IPS DF 19.7 (cell line): ENCODE data around the gene SFTPB.

ENCODE experiments used
- DNase-seq: peaks from one replicate; pipeline ENCODE4 v3.0.0-alpha.2; 2013; ENCODE audit warnings: low read depth, low spot score

SFTPB gene

DNA sequence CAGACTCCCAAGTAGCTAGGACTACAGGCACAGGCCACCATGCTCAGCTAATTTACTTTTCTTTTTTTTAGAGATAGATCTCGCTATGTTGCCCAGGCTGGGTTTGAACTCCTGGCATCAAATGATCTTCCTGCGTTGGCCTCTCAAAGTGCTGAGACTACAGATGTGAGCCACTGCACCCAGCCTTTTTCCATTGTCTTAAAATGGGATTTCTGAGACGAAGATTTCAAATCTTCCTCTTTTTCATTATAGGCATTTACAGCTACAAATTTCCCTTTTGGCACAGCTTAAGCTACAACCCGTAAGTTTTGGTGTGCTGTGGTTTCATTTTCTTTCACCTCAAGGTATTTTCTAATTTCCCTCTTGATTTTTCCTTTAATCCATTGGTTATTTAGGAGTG is 34.8 kb upstream of the SFTPB start:
- no peak for DNase-seq

DNA sequence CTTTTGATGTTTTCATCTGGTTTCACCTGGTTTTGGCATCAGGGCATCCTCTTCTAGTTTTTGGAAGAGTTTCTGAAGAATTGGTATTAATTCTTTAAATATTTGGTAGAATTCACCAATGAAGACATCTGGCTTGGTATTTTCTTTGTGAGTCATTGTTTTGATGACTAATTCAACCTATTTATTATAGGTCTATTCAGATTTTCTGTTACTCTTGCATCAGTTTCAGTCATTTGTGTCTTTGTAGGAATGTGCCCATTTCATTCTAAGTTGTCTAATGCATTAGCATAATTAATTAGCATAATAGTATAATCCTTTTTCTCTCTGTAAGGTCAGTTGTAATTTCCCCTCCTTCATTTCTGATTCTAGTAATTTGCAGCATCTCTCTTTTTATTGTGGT is 34.2 kb upstream of the SFTPB start:
- no peak for DNase-seq

DNA sequence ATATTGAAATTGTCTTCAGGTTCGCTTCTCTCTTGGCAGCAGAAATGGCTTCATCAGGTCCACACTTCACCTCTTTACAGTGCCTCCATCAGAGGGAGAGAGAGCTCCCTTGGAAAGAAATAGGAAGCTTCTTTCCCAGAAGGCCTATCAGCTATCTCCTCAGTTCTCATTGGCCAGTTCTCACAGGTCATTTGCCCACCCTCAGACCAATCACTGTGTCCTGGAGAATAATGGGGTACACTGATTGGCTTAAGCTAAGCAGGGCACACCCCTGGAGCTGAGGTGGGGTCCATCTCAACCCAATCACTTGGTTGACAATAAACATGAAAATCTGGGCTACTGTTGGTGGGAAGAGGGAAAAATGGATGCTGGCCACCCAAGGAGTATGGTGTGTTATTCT is 31.3 kb upstream of the SFTPB start:
- no peak for DNase-seq

DNA sequence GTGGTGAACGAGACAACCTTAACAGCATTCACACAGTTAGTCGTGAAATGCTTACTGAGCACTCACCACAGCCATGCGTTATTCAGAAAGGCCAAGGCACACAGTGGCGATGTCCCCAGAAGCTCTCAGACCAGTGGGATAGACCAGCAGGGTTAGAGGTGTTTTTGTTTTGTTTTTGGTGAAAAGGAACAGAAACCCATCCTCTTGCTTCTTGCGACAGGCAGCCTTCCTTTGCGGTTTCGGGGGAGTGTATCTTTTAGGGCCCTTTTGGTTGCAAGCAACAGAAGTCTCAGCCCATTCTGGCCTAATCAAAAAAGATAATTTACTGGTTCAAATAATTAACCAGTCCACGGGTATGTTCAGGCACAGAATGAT is 30.9 kb upstream of the SFTPB start:
- no peak for DNase-seq

DNA sequence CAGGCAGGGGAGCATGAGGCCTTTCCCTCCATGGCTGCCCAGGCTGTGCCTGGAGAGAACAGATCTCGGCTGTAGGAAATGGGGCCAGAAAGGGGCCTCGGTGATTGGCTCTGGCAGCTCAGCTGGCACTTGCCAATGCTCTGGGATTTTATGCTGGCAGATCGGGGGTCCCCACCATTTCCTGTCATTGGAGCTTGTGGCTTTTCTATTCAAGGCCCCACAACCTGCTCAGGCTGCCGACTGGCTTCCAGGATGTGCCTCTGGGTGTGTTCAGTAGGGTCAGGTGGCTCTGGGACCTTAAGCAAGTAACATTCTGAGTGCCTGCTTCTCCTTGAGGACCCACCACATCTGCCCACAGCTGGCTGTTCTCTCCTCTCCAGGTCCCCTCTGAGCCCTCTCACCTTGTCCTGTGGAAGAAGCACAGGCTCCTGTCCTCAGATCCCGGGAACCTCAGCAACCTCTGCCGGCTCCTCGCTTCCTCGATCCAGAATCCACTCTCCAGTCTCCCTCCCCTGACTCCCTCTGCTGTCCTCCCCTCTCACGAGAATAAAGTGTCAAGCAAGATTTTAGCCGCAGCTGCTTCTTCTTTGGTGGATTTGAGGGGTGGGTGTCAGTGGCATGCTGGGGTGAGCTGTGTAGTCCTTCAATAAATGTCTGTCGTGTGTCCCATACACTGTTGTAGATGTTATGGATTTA is 30.3 kb upstream of the SFTPB start:
- DNase-seq = no peak

DNA sequence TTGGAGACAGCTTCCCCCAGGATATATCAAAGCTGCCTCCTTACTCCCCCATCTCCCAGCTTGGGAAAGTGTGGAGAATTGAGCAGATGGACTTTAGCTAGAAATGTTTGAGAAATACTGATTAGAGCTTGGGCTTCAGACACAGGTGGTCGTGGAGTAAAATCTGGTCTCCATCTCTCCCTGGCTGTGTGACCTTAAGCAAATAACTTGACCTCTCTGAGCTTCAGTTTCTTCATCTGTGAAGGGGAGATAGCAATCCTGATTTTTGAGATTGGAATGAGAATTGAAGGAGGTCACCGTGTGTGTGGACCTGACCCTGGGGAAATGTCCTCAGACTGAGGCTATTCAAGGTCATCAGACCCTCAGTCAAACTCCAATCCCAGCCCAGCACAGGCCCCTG is 29.7 kb upstream of the SFTPB start:
- no peak for DNase-seq

DNA sequence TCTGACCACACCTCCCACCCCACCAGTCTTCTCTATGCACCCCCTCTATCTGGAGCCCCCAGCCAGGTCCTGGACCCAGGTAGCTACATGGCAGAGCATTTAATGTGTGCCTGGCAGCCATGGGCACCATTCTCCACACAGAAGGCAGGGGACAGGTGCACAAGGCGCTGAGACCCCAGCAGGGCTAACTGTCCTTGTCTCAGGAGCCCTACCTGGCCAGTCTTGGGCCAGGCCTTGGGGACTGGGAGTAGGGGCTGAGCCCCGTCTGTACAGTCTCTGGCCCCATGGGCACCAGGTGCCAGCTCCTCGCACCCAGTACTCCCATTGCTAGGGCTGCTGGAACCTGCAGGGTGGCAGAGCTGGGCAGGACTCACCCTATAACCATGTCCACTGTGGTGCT is 29.1 kb upstream of the SFTPB start:
- no peak for DNase-seq

DNA sequence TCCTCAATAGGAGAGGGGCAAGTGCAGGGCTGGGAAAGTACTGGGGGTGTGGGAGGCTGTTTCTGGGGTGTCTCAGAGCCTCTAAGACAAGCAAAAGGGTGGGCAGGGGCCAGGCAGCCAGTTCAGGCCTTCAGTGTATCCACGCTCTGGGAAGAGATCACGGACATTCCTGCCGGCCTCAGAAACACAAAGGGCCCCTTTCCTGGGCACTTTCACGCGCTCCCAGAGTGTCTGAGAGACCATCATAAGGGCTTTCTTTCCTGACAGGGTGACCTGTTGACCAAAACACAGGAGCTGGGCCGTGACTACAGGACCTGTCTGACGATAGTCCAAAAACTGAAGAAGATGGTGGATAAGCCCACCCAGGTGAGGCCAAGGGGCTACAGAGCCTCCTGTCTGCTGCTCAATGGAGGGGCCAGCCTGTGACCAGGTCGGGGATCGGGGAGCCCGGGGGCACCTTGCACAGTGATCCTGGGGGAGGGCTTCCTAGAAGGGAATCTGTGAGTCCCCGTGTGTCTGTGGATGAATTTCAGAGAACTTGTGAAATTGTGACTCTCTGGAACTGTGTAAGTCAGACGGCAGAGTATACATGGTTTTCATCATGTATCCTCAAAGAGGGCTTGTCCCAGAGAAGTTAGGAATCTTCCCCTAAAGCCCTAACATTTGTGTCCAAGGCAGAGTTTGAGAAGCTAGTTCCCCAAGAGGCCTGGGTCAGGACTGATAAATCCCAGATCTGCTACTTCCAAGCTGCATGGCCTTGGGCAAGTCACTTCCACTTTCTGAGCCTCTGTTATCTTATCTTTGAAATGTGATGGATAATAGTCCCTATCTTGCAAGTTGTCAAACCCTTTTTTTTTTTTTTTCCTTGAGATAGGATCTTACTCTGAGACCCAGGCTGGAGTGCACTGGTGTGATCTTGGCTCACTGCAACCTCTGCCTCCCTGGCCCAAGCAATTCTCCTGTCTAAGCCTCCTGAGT is 28.0 kb upstream of the SFTPB start:
- DNase-seq = no peak

DNA sequence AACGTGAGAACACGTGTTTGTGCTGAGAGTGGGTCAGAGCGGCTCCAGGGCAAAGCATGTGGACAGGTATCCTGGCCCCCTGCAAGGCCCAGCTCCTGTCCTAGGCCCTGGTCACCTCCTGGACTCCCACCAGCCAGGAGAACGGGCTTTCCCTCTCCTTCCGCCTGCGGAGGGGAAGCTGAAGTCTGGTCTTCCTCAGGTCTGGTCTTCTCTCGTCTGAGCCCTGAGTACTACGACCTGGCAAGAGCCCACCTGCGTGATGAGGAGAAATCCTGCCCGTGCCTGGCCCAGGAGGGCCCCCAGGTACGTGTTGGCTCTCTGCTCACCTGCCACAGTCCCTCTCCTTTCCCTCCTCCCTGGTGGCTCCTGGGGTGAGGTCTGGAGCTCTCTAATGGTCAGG is 27.1 kb upstream of the SFTPB start:
- no peak for DNase-seq

DNA sequence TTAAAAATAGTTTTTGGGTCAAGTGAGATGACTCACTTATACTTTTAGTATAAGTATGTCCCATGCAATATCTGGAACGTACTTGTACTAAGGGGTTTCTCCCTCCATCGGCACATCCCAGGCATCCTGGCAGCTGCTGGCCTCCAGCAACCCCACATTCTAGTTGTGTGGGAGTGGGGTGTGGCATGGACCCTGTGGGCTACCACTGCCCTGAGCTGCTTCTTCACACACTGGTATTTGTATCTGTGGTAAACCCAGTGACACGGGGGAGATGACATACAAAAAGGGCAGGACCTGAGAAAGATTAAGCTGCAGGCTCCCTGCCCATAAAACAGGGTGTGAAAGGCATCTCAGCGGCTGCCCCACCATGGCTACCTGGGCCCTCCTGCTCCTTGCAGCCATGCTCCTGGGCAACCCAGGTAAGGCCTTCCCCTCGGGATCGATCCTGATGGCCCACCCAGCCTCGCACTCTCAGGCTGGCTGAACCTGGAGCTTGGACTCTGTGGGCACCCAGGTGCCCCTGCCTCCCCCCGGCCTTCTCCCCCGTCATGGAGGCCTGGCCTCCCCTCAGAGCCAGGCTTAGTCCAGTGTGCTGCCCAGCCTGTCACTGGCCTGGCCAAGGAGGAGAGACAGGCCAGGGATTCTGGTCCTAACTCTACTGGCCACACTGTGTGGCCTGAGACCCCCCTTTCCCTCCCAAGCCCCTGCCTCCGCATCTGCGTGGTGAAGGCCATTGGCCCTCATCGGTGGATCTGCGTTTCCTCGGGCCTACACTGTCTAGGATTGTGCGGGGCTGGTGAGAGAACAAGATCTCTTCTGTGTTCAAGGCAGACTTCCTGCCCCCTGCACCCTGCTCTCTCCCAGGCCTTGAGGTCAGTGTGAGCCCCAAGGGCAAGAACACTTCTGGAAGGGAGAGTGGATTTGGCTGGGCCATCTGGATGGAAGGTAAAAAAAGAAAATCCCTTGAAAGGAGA is 26.3 kb upstream of the SFTPB start, which contains the start of gene GNLY:
GNLY (plus strand) TSS at position 307 of the 974 bp plus-strand sequence; CDS start at position 368, 61 bp downstream.
- no peak for DNase-seq

DNA sequence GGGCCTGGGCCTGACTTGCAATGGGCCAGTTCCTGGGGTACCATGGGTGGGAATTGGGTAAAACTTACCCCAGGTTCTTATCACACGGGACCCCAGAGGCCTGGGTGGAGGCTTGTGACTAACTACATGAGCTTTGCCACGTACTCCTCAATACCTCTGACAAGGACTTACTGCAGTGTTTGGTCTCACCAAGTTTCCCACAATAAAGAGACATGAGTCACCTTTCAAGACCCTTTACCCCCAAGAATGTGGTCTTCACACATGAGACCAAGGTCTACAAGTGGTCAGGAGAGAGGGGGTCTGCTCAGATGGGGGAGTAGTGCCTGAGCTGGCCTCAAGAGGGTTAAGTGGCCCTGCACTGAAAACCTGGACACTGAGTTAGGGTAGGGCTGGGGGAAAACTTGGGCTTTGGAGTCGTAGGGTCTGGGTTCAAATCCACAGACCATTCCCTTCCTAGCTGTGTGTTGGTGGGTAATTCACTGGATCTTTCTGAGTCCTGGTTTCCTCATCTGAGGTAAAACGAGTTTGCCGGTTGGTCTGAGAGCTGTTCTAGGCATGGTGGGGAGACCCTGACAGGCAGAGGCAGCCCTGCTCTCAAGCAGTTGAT is 24.1 kb upstream of the SFTPB start:
- no peak for DNase-seq

DNA sequence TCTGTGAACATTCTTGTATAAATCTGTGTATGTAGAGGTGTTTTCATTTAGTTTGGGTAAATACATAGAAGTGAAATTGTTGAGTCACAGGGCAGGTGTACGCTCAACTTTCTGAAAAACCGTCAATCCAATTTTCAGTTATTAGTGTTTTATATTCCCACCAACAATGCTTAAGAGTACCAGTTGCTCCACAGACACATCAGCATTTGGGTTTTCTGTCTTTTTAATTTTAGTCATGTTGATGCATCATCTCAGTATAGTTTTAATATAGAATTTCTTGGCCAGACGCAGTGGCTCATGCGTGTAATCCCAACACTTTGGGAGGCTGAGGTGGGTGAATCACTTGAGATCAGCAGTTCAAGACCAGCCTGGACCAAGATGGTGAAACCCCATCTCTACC is 22.9 kb upstream of the SFTPB start:
- DNase-seq = no peak

DNA sequence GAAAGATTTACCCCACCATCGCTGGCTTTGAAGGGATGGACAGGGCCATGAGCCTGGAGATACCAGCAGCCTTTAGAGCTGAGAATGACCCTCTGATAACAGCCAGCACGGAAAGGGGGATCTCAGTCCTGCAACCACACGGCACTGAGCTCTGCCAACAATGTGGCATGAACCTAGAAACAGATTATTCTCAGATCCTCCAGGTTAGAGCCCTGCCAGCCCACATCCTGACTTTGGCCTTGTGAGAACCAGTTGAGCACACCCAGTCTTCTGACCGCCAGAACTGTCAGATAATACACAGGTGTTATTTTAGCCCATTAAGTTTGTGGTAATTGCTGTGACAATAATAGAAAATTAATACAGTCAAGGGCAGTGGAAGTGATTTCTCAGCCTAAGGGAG is 16.8 kb upstream of the SFTPB start:
- no peak for DNase-seq

DNA sequence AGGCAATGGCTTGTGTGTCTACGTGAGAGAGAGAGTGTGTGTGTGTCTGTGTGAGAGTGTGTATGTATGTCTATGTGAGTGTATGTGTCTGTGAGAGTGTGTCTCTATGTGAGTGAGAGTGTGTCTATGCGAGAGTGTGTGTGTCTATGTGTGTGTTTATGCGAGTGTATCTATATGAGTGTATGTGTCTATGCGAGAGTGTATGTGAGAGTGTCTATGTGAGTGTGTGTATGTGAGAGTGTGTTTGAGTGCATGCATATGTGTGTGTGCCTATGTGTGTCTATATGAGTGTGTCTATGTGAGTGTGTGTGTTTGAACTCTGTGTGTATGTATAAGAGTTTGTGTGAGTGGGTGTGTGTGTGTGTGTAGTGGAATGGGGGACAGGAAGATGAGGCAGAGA is 16.4 kb upstream of the SFTPB start:
- no peak for DNase-seq

DNA sequence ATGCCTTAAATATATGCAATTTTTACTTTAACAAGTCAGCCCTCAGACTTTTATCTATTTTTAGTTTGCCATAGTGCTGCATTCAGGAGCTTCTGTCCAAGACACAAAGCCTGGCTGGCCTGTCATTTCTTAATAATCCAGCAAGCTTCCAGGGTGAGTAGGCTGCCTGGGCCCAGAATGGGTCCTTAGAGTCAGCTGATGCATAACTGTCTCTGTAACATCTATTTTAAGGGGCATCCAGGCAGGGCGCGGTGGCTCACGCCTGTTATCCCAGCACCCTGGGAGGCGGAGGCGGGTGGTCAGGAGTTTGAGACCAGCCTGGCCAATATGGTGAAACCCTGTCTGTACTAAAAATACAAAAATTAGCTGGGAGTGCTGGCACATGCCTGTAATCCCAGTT is 14.4 kb upstream of the SFTPB start:
- no peak for DNase-seq

DNA sequence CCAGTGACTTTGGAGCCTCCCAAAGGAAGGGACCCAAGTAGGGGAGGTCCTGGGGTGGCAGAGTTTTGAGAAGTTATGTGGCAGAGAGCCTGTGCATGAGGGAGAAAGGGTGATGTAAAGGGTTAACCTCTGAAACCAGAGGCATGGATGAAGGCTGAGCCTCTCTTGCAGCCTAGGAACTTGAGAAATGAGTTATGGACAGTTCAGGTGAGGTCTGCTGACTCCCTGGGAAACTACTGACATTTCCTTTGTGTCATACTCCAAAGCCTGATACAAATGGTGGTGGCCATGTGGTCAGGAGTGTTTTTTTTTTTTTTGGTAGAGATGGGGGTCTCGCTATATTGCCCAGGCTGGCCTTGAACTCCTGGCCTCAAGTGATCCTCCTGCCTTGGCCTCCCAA is 13.8 kb upstream of the SFTPB start:
- no peak for DNase-seq

DNA sequence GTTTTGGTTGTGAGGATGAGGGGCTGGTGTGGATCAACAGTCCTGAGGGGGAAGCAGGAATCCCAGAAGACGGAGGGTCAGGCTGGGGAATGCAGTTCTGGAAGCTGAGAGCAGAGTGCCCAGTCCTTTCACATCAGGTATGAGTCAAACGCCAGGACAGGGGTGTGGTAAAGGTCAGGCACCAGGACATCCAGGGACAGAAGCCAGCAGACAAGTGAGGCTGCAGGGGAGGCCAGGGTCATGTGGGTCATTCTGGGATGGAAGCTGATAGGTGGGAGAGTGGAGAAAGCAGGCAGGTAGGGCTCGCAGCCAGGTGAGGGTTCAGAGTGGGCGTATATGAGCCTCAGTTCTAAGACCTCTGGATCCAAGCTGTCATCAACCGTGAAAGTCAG is 13.4 kb upstream of the SFTPB start:
- no peak for DNase-seq

DNA sequence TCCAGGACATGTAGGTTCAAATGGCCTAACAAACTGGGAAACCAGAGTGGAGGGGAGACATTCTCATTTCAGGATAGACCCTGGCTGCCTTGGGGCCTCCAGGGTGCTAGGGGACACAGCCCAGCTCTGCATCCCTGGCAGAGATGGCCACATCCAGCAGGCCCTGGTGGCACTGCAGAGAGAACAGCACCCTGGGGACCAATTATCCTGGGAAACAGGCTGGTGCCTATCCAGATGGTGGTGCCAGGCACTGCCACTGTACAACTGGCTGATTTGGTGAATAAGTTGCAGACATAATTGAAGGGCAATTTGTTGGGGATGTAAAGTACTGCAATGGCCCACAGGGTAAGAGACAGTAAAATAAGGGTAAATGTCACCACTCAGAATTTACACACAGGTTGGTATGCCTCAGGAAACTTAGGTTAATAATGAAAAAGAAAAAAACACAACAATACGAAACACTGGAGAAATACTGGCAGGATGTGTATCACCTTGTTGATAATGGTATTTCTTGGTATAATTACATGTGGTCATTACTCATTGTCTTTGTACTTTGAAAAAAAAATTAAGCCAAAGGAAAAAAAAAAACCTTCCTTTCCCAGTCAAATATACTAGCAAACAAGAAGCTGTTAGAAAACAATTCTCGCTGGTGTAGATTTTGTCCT is 12.8 kb upstream of the SFTPB start:
- DNase-seq = no peak

DNA sequence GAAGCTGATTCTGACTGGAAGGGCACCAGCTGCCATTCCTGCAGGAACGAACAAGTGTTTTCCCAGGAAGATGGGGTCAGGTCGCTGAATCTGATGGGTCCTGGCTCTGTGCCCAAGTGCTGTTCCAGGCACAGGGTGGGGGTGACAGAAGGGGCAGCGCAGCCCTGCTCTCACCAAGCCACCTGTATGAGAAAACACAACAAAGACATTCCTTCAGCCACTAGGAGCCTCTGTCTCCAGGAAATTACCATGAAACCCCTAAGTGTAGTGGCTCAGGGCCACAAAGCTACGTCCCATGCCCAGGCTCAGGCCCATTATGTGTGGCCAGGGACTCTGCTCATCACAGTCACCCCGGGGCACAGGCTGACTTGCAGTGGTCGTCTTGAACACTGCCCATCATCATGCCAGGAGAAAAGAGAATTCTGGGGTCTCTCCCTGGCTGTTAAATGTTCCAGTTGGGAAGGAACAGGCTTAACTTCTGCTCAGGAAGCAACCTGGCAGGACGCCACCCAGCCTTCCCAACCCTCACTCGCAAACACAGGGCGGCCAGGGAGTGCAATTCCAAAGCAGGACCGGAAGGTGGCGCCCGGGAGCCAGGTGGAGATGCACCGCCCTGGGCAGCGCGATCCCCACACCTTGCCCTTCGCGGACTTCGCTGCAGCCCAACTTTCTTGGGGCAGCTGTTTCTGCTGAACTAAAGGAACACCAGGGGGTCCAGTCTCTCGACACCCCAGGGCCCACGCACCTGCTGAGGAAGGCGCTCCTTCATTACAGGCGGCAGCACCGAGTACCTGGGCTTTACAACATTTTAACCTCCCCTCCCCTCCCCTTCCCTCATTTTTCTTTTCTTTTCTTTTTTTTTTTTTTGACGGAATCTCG is 11.0 kb upstream of the SFTPB start:
- DNase-seq = no peak

DNA sequence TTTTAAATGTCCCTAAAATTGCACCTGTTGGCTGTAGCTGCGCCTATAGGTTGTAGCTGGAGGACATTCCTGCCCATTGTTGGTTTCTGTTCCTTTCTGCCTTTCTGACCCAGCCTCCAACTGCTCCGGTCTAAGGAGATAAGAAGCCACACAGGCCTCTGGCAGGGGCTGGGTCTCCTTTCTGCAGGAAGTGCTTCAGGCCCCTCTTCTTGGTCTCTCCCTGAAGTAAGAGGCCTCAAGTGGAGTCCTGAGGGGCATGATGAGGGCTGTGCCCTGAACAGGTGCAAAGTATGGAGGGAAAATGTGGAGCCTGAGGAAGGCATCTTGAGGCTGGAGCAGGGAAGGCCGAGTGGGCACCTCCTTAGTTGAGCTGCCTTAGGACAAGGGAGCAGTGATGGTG is 10.4 kb upstream of the SFTPB start:
- DNase-seq = no peak
